NT2/D1 (cell line): ENCODE results near the gene DBI.

Experiments
- YY1 ChIP-seq: IDR thresholded peaks from 2 replicates; pipeline ENCODE4 v1.6.1; 2011; ENCODE audit not compliant: insufficient read length, insufficient read depth
- ZNF274 ChIP-seq: IDR thresholded peaks from 2 replicates; pipeline ENCODE4 v1.6.1; 2011; ENCODE audit warnings: mild to moderate bottlenecking, low read depth, low read length

DNA sequence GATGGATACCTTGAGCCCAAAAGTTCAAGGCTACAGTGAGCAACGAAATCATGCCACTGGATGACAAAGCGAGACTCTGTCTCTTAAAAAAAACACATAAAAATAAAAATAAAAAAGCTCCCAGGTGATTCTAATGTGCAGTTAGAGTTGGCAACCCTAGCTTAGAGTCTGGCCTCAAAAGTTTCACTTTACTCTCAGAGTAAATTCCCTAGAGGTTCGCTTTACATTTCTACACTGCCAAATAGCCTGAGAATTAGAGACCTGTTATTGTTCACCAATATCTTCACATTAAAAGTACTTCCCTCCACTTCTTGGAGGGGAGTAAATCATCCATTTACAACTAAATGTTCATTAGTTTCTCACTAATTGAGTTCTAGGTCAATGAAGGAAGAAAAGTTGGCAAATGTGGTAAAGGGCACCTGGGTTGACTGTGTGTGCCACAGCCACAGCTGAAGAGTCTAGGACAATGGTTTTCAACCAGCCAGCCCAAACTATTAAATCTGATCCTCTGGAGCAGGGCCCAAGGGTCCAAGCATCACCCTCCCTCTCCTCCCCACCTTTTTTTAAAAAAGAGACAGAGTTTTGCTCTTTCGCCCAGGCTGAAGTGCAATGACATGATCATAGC, 49.6 kb downstream of the DBI start:
- no peak for TF ChIP-seq ZNF274
- no peak for TF ChIP-seq YY1
